K562 (cell line): Measurements from ENCODE around the gene LASP1NB.

Source experiments
- ATF6 ChIP-seq: sonication (generic); formaldehyde crosslinking; IDR thresholded peaks from 2 replicates; pipeline ENCODE4 v1.4.0; 2020; ENCODE audit warnings: mild to moderate bottlenecking, missing genetic modification reagents
- CEBPG ChIP-seq, 3 experiments: fragments of 200-800 bp in 1 of 3; sonication (Bioruptor generic) in 1 of 3; sonication (generic) in 1 of 3; formaldehyde crosslinking in 1 of 3; IDR thresholded peaks in 2 of 3; conservative IDR thresholded peaks in 1 of 3; 2 replicates each; pipeline versions ENCODE4 v1.6.1 to v1.8.0; 2016 to 2022; ENCODE audit warnings: missing compliant biosample characterization in 2 of 3, missing genetic modification characterization in 2 of 3, mild to moderate bottlenecking in 1 of 3, missing genetic modification reagents in 1 of 3
- HDAC3 ChIP-seq: fragments of 450-650 bp; IDR thresholded peaks from 2 replicates; pipeline ENCODE4 v1.6.1; 2018; ENCODE audit warnings: borderline replicate concordance, mild to moderate bottlenecking, moderate library complexity; ENCODE audit not compliant: partially characterized antibody
- KLF13 ChIP-seq: fragments of 450-650 bp; IDR thresholded peaks from 2 replicates; pipeline ENCODE4 v1.6.1; 2016; ENCODE audit warnings: missing genetic modification characterization, low read depth, mild to moderate bottlenecking, missing compliant biosample characterization, moderate library complexity, borderline replicate concordance
- MGA ChIP-seq: fragments of 450-650 bp; IDR thresholded peaks from 2 replicates; pipeline ENCODE4 v1.6.1; 2016; ENCODE audit warnings: mild to moderate bottlenecking, moderate library complexity
- MTA2 ChIP-seq: fragments of 450-650 bp; IDR thresholded peaks from 2 replicates; pipeline ENCODE4 v1.6.1; 2016; ENCODE audit warnings: low read depth
- NFYB ChIP-seq: IDR thresholded peaks from 2 replicates; pipeline ENCODE4 v1.6.1; 2011; ENCODE audit warnings: mild to moderate bottlenecking, moderate library complexity; ENCODE audit not compliant: insufficient read length; ENCODE audit errors: extremely low read depth
- RB1 ChIP-seq: fragments of 450-650 bp; IDR thresholded peaks from 2 replicates; pipeline ENCODE4 v1.6.1; 2017; ENCODE audit warnings: low read depth, mild to moderate bottlenecking
- ZNF232 ChIP-seq: sonication (generic); formaldehyde crosslinking; IDR thresholded peaks from 2 replicates; pipeline ENCODE4 v1.8.0; 2022; ENCODE audit warnings: mild to moderate bottlenecking, missing genetic modification reagents
- ZNF311 ChIP-seq: fragments of 250-450 bp; sonication (Bioruptor Pico); IDR thresholded peaks from 2 replicates; pipeline ENCODE4 v1.4.0; 2020; ENCODE audit warnings: mild to moderate bottlenecking, moderate library complexity
- ZNF584 ChIP-seq: fragments of 200-800 bp; sonication (Bioruptor generic); IDR thresholded peaks from 2 replicates; pipeline ENCODE4 v1.6.1; 2016; ENCODE audit warnings: low read depth, mild to moderate bottlenecking, missing genetic modification characterization, missing compliant biosample characterization
- TF ChIP-seq, protein P1 (sequence below): fragments of 250-450 bp; sonication (Bioruptor Pico); IDR thresholded peaks from 2 replicates; pipeline ENCODE4 v1.8.0; 2021; ENCODE audit warnings: mild to moderate bottlenecking, moderate library complexity

LASP1NB gene

DNA sequence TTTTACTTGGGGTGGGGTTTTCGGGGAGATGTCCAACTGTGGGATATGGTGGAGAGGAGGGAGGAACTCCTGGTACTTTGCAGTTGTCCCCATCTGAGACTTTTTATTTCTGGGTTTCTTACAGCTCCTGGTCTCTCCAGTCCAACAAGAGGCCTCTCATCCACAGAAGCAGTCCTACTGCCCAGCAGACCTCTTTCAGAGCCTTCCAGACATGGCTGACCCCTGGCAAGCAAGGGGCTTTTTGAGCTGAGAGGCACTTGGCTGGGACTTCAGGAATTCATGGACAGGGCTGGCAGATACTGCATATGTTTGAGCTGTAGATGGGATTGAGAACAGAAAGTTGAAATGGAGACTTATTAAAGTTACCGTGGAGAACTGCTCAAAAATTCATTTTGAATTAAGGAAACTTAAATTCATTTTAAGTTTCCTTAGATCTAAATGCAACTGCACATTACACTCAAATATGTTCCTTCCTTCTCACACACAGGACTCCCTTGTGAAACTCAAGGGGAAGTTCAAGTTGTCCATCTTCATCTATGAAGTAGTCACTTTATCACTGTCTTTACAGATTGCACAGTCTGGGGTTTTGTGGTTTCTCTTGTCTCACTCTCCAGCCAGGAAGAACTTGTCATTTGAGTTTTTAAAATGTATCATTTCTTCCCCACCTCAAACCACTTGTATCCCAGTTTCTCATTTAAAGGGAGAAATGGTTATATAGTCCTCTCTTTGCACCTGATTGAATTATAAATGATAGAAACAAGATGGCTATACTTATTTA, 1.1 kb downstream of the LASP1NB start (continued):
- TF ChIP-seq MGA (no peak), RB1 (no peak), KLF13 (tag) (no peak), MTA2 (peak; percentile 70), NFYB (no peak), ZNF311 (CRISPR knock-in tag) (no peak), HDAC3 (peak; percentile 72), ZNF232 (CRISPR knock-in tag) (no peak), ATF6 (CRISPR knock-in tag) (no peak), ZNF584 (CRISPR knock-in tag) (no peak), CEBPG (CRISPR knock-in tag; IDR thresholded peaks at IDR 0.05) (no peak), CEBPG (tag; conservative IDR thresholded peaks at IDR 0.05 in 1 of 2, IDR thresholded peaks at IDR 0.05 in 1 of 2) (peak in 1 of 2 experiments; percentile 51; a peak in 1 of 4 replicates)
- TF ChIP-seq, protein P1, sequence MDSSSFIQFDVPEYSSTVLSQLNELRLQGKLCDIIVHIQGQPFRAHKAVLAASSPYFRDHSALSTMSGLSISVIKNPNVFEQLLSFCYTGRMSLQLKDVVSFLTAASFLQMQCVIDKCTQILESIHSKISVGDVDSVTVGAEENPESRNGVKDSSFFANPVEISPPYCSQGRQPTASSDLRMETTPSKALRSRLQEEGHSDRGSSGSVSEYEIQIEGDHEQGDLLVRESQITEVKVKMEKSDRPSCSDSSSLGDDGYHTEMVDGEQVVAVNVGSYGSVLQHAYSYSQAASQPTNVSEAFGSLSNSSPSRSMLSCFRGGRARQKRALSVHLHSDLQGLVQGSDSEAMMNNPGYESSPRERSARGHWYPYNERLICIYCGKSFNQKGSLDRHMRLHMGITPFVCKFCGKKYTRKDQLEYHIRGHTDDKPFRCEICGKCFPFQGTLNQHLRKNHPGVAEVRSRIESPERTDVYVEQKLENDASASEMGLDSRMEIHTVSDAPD (CRISPR knock-in tag) = no peak
